Caco-2 (cell line): ENCODE measurements around the gene RASA4B. TPM values are rescaled to one million over a fixed set of nuclear protein-coding genes. Genes with fewer than 3 reads are reported as not detected.

ENCODE experiments used
- BruUV-seq: library from RNA; stranded (reverse); fragments of 400-500 nt; replicated peaks from 2 replicates; lab custom pipeline; 2021; lab: Mats Ljungman, UMichigan
- CTCF ChIA-PET: fragments of 300-600 bp; sonication (Branson Sonifier 250); formaldehyde crosslinking; loops from one replicate; lab custom pipeline; 2022; ENCODE audit warnings: antibody characterized with exemption; lab: Charles Lee
- POLR2A ChIA-PET: fragments of 300-600 bp; sonication (Branson Sonifier 250); formaldehyde crosslinking; loops from one replicate; lab custom pipeline; 2022; ENCODE audit warnings: antibody characterized with exemption; lab: Charles Lee
- DNase-seq, 2 experiments: peaks; one replicate each; pipeline versions ENCODE4 v3.0.0 to v3.0.0-alpha.2; 2020 to 2022
- H3K27me3 ChIP-seq: replicated peaks from 2 replicates; pipeline ENCODE4 v1.6.0; 2011; ENCODE audit warnings: low read length; ENCODE audit not compliant: control insufficient read depth, insufficient read depth
- H3K36me3 ChIP-seq: 2 replicates; pipeline ENCODE4 v1.5.1; 2011; ENCODE audit warnings: low read length; ENCODE audit not compliant: control insufficient read depth, insufficient read depth
- H3K4me1 ChIP-seq: fragments of 250-450 bp; sonication (Bioruptor Pico); 2 replicates; pipeline ENCODE4 v1.5.1; 2020; ENCODE audit warnings: mild to moderate bottlenecking
- H3K4me3 ChIP-seq: 2 replicates; pipeline ENCODE4 v1.5.1; 2011; ENCODE audit warnings: low read depth, mild to moderate bottlenecking, control low read depth, low read length
- H3K9me3 ChIP-seq: fragments of 250-450 bp; sonication (Bioruptor Pico); 2 replicates; pipeline ENCODE4 v1.5.1; 2020; ENCODE audit warnings: mild to moderate bottlenecking, moderate library complexity
- H3K27ac Mint-ChIP-seq: one replicate; pipeline ENCODE4 v1.8.0; 2022; ENCODE audit warnings: mixed read lengths; ENCODE audit not compliant: unreplicated experiment
- H3K27me3 Mint-ChIP-seq: one replicate; pipeline ENCODE4 v1.8.0; 2022; ENCODE audit warnings: mixed read lengths; ENCODE audit not compliant: insufficient read depth, unreplicated experiment
- H3K36me3 Mint-ChIP-seq: one replicate; pipeline ENCODE4 v1.8.0; 2022; ENCODE audit warnings: mild to moderate bottlenecking, mixed read lengths; ENCODE audit not compliant: insufficient read depth, unreplicated experiment
- H3K4me1 Mint-ChIP-seq: one replicate; pipeline ENCODE4 v1.8.0; 2022; ENCODE audit warnings: low read depth, mixed read lengths; ENCODE audit not compliant: unreplicated experiment
- H3K4me3 Mint-ChIP-seq: one replicate; pipeline ENCODE4 v1.8.0; 2022; ENCODE audit warnings: mild to moderate bottlenecking, moderate library complexity, mixed read lengths; ENCODE audit not compliant: unreplicated experiment
- H3K9me3 Mint-ChIP-seq: one replicate; pipeline ENCODE4 v1.8.0; 2022; ENCODE audit warnings: mixed read lengths; ENCODE audit not compliant: unreplicated experiment
- CTCF ChIP-seq, 2 experiments: fragments of 200-600 bp in 1 of 2; IDR thresholded peaks; 1 replicate in 1 of 2; 2 replicates in 1 of 2; pipeline versions ENCODE4 v1.5.1 to v1.8.0; 2011 to 2022; ENCODE audit warnings: antibody characterized with exemption in 1 of 2, control low read depth in 1 of 2, inconsistent platforms in 1 of 2, low read depth in 1 of 2, low read length in 1 of 2, mild to moderate bottlenecking in 1 of 2, moderate library complexity in 1 of 2; ENCODE audit not compliant: insufficient read depth in 1 of 2, severe bottlenecking in 1 of 2, unreplicated experiment in 1 of 2
- intact Hi-C: fragments of 100-400 bp; cut with micrococcal nuclease; formaldehyde crosslinking; loops from one replicate; pipeline ENCODE4 v1.10.0; 2022; ENCODE audit not compliant: unreplicated experiment
- total RNA-seq: library from RNA; stranded (reverse); gene quantifications from 2 replicates; pipeline ENCODE4 v1.2.3, GENCODE V29; 2022

The RASA4B gene
- total RNA-seq, 1 experiment from 2014 or later: 3.2 TPM

- Histone ChIP-seq H3K4me3 (peak overlapping the region; percentile 9; the same call in 1 of the 2 replicates), H3K9me3 (no peaks in the 10 kb centered on the region), H3K27me3 (no peaks in the 10 kb centered on the region), H3K36me3 (no peaks in the 10 kb centered on the region), H3K4me1 (peaks cover 3% of the 10 kb centered on the region; the same call in 1 of the 2 replicates)
- POLR2A ChIA-PET: no interaction called here
- CTCF ChIA-PET: no interaction called here
- Mint-ChIP-seq H3K9me3 (no peaks in the 10 kb centered on the region), H3K27me3 (no peaks in the 10 kb centered on the region), H3K4me1 (no peaks in the 10 kb centered on the region), H3K36me3 (peaks cover 4% of the 10 kb centered on the region), H3K4me3 (peak overlapping the region; percentile 54), H3K27ac (peak overlapping the region; percentile 53)
- intact Hi-C loops: loop anchor here (1.0 to 10.0 kb wide), 4 partner anchors 17 to 167 kb away; partner anchors contain the start of gene SH2B2
- no TSS peak for BruUV-seq
- DNase-seq: peak; percentile 82 to 85
- peak in 1 of 2 experiments; percentile 32 for TF ChIP-seq CTCF (IDR thresholded peaks at IDR 0.05; ENCODE audit: insufficient read depth in 1 of 2, low read depth in 1 of 2, low read length in 1 of 2, severe bottlenecking in 1 of 2, unreplicated experiment in 1 of 2)
These were observed 66.1 kb downstream of the RASA4B start for GRCh38 chr7:102451371-102452054.

- no peaks in the 10 kb centered on the region for H3K4me1 Mint-ChIP-seq
- DNase-seq: no peak
- H3K4me3 Mint-ChIP-seq: no peak overlapping the region
- CTCF ChIA-PET: interaction anchor here (1.0 to 1.2 kb wide), 3 partner anchors 38 to 46 kb away, joined by 3 to 4 read pairs (median 3); no protein-coding TSS in a partner anchor
- peak in 1 of 2 experiments; percentile 4 for TF ChIP-seq CTCF (IDR thresholded peaks at IDR 0.05; ENCODE audit: insufficient read depth in 1 of 2, low read depth in 1 of 2, low read length in 1 of 2, severe bottlenecking in 1 of 2, unreplicated experiment in 1 of 2)
- no peaks in the 10 kb centered on the region for H3K9me3 Mint-ChIP-seq
- no TSS peak for BruUV-seq
- H3K4me1 ChIP-seq: peaks cover 3% of the 10 kb centered on the region; the same call in 1 of the 2 replicates
- H3K27me3 ChIP-seq: no peaks in the 10 kb centered on the region
- no peaks in the 10 kb centered on the region for H3K9me3 ChIP-seq
- no peak overlapping the region for H3K4me3 ChIP-seq
- intact Hi-C loops: loop anchor here (2.0 to 10.0 kb wide), 3 partner anchors 15 to 165 kb away; partner anchors contain the start of gene SH2B2
- H3K36me3 Mint-ChIP-seq: peaks cover 4% of the 10 kb centered on the region
- no peaks in the 10 kb centered on the region for H3K27me3 Mint-ChIP-seq
- no peaks in the 10 kb centered on the region for H3K36me3 ChIP-seq
- H3K27ac Mint-ChIP-seq: peak overlapping the region; percentile 53
- POLR2A ChIA-PET: no interaction called here
These were observed 67.3 kb downstream of the RASA4B start for GRCh38 chr7:102450242-102450641.

- Mint-ChIP-seq H3K4me1 (no peaks in the 10 kb centered on the region), H3K9me3 (no peaks in the 10 kb centered on the region), H3K27me3 (no peaks in the 10 kb centered on the region), H3K36me3 (peaks cover 4% of the 10 kb centered on the region), H3K27ac (no peak overlapping the region), H3K4me3 (no peak overlapping the region)
- DNase-seq: no peak
- no TSS peak for BruUV-seq
- TF ChIP-seq CTCF (IDR thresholded peaks at IDR 0.05; ENCODE audit: insufficient read depth in 1 of 2, low read depth in 1 of 2, low read length in 1 of 2, severe bottlenecking in 1 of 2, unreplicated experiment in 1 of 2): no peak
- ChIA-PET CTCF (no interaction called here), POLR2A (no interaction called here)
- intact Hi-C loops: no loop called here
- H3K4me1 ChIP-seq: peaks cover 3% of the 10 kb centered on the region; the same call in 1 of the 2 replicates
- no peaks in the 10 kb centered on the region for H3K36me3 ChIP-seq
- H3K27me3 ChIP-seq: no peaks in the 10 kb centered on the region
- H3K4me3 ChIP-seq: no peak overlapping the region
- H3K9me3 ChIP-seq: no peaks in the 10 kb centered on the region
These were observed 68.4 kb downstream of the RASA4B start for GRCh38 chr7:102449136-102449535.
